OCI-LY7 (cell line): Measurements from ENCODE around the gene EFNA3. TPM values are rescaled to one million over a fixed set of nuclear protein-coding genes. Genes with fewer than 3 reads are reported as not detected.

Experiments used
- BruUV-seq: library from RNA; stranded (reverse); fragments of 400-500 nt; replicated peaks from 2 replicates; lab custom pipeline; 2021; lab: Mats Ljungman, UMichigan
- CTCF ChIA-PET: fragments of 300-600 bp; sonication (Branson Sonifier 250); formaldehyde crosslinking; loops from one replicate; lab custom pipeline; 2022; ENCODE audit warnings: antibody characterized with exemption; ENCODE audit not compliant: unreplicated experiment; lab: Charles Lee
- POLR2A ChIA-PET: fragments of 300-600 bp; sonication (Branson Sonifier 250); formaldehyde crosslinking; loops from one replicate; lab custom pipeline; 2022; ENCODE audit warnings: antibody characterized with exemption; lab: Charles Lee
- DNase-seq: peaks from one replicate; pipeline ENCODE4 v3.0.0-alpha.2; 2015; ENCODE audit warnings: low spot score
- H2AFZ ChIP-seq: fragments of 200-600 bp; sonication (generic), shearing (Covaris generic); 2 replicates; pipeline ENCODE4 v1.6.1; 2014; ENCODE audit warnings: mild to moderate bottlenecking, antibody characterized with exemption, low read length, moderate library complexity
- H3K27ac ChIP-seq: fragments of 200-600 bp; sonication (generic); 2 replicates; pipeline ENCODE4 v1.5.1; 2014; ENCODE audit warnings: mixed run types, low read depth, mild to moderate bottlenecking, moderate library complexity, low read length, inconsistent platforms; ENCODE audit not compliant: poor library complexity, severe bottlenecking
- H3K36me3 ChIP-seq: fragments of 200-600 bp; sonication (generic); 2 replicates; pipeline ENCODE4 v1.6.1; 2014; ENCODE audit warnings: mild to moderate bottlenecking, antibody characterized with exemption, low read length, moderate library complexity, mixed read lengths; ENCODE audit not compliant: insufficient read depth
- H3K4me1 ChIP-seq: fragments of 200-600 bp; sonication (generic); 2 replicates; pipeline ENCODE4 v1.5.1; 2014; ENCODE audit warnings: mild to moderate bottlenecking, low read length; ENCODE audit not compliant: insufficient read depth, poor library complexity, severe bottlenecking
- H3K4me2 ChIP-seq: fragments of 200-600 bp; sonication (generic); 2 replicates; pipeline ENCODE4 v1.6.1; 2014; ENCODE audit warnings: mild to moderate bottlenecking, low read length
- H3K4me3 ChIP-seq: fragments of 200-600 bp; sonication (generic); 2 replicates; pipeline ENCODE4 v1.5.1; 2014; ENCODE audit warnings: mild to moderate bottlenecking, low read depth, low read length; ENCODE audit not compliant: poor library complexity, severe bottlenecking
- H3K79me2 ChIP-seq: fragments of 200-600 bp; sonication (generic); 2 replicates; pipeline ENCODE4 v1.6.1; 2016; ENCODE audit warnings: low read depth, mild to moderate bottlenecking, low read length, moderate library complexity, mixed read lengths; ENCODE audit not compliant: insufficient read depth
- H3K9me2 ChIP-seq: fragments of 200-600 bp; sonication (generic); 2 replicates; pipeline ENCODE4 v1.6.1; 2016; ENCODE audit warnings: mild to moderate bottlenecking, low read length, mixed read lengths; ENCODE audit not compliant: insufficient read depth
- H3K9me3 ChIP-seq: fragments of 200-600 bp; sonication (generic); 2 replicates; pipeline ENCODE4 v1.6.1; 2014; ENCODE audit warnings: mild to moderate bottlenecking, mixed run types, low read length, mixed read lengths
- H4K20me1 ChIP-seq: fragments of 200-600 bp; sonication (generic); 2 replicates; pipeline ENCODE4 v1.6.1; 2014; ENCODE audit warnings: mild to moderate bottlenecking, antibody characterized with exemption, low read length, moderate library complexity, mixed read lengths; ENCODE audit not compliant: insufficient read depth
- EZH2phosphoT487 ChIP-seq: fragments of 200-600 bp; sonication (generic); IDR thresholded peaks from 2 replicates; pipeline ENCODE4 v1.6.1; 2018; ENCODE audit warnings: low read depth, borderline replicate concordance, mild to moderate bottlenecking, mixed run types, antibody characterized with exemption, low read length, moderate library complexity, mixed read lengths
- intact Hi-C: fragments of 100-400 bp; cut with micrococcal nuclease; formaldehyde crosslinking; loops from one replicate; pipeline ENCODE4 v1.10.0; 2022; ENCODE audit not compliant: unreplicated experiment
- total RNA-seq, 2 experiments: library from RNA; depleted of rRNA in 1 of 2; stranded (reverse); fragments of >200 nt in 1 of 2; shearing (Covaris generic) in 1 of 2; gene quantifications; 2 replicates each; pipeline ENCODE4 v1.2.3, GENCODE V29; 2014 to 2022
- TF ChIP-seq, protein P1 (sequence below): fragments of 200-600 bp; sonication (generic); conservative IDR thresholded peaks from 2 replicates; pipeline ENCODE4 v1.5.1; 2014; ENCODE audit warnings: mild to moderate bottlenecking, antibody characterized with exemption, low read length, moderate library complexity, mixed read lengths

The EFNA3 gene
- total RNA-seq, 2 experiments from 2014 or later: 6.7 to 10.8 TPM

DNA sequence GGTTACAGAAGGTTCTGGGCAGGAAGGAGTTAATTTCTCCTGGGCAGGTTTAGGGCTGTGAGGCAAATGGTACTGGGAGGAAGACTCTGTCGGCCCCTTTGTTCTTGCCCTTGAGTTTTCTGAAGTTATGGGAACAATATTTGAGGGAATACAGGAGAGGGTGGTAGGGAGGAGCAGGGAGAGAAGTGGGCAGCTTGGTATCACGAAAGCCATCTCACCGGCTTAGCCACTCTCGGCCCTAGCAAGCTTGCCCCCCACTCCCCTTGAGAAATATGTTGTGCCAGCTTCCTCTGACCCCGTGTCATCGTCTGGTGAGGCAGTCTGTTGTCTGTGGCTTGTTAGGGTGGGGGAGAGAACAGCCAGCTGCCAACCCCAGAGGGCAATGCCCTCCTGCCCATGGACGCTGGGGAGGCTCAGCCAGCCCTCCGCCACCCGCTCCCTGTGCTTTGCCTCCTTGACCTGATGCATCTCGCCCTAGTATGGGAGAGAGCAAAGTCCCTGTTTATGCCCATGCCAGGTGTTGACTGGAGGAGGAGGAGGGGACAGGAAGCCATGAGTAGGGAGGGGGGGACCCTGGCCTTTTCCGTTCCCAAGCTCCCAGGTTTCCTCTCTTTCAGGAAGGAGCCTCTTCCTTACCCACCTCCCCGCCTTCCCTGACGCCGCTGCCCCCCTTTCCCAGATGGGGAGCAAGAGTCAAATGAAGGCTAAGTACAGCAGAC, 50.3 kb downstream of the EFNA3 start:
- TF ChIP-seq, protein P1, sequence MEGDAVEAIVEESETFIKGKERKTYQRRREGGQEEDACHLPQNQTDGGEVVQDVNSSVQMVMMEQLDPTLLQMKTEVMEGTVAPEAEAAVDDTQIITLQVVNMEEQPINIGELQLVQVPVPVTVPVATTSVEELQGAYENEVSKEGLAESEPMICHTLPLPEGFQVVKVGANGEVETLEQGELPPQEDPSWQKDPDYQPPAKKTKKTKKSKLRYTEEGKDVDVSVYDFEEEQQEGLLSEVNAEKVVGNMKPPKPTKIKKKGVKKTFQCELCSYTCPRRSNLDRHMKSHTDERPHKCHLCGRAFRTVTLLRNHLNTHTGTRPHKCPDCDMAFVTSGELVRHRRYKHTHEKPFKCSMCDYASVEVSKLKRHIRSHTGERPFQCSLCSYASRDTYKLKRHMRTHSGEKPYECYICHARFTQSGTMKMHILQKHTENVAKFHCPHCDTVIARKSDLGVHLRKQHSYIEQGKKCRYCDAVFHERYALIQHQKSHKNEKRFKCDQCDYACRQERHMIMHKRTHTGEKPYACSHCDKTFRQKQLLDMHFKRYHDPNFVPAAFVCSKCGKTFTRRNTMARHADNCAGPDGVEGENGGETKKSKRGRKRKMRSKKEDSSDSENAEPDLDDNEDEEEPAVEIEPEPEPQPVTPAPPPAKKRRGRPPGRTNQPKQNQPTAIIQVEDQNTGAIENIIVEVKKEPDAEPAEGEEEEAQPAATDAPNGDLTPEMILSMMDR: no peak
- no peak for TF ChIP-seq EZH2phosphoT487
- H3K4me1 ChIP-seq: peaks cover 4% of the 10 kb centered on the region
- H3K4me2 ChIP-seq: no peak overlapping the region
- no peaks in the 10 kb centered on the region for H3K79me2 ChIP-seq
- CTCF ChIA-PET: no interaction called here
- intact Hi-C loops: no loop called here
- H3K4me3 ChIP-seq: no peak overlapping the region
- H3K9me3 ChIP-seq: no peaks in the 10 kb centered on the region
- BruUV-seq: no TSS peak
- H3K36me3 ChIP-seq: no peaks in the 10 kb centered on the region
- H4K20me1 ChIP-seq: no peaks in the 10 kb centered on the region
- DNase-seq: no peak
- H2AFZ ChIP-seq: no peak overlapping the region
- H3K27ac ChIP-seq: no peak overlapping the region
- H3K9me2 ChIP-seq: no peaks in the 10 kb centered on the region
- POLR2A ChIA-PET: no interaction called here

DNA sequence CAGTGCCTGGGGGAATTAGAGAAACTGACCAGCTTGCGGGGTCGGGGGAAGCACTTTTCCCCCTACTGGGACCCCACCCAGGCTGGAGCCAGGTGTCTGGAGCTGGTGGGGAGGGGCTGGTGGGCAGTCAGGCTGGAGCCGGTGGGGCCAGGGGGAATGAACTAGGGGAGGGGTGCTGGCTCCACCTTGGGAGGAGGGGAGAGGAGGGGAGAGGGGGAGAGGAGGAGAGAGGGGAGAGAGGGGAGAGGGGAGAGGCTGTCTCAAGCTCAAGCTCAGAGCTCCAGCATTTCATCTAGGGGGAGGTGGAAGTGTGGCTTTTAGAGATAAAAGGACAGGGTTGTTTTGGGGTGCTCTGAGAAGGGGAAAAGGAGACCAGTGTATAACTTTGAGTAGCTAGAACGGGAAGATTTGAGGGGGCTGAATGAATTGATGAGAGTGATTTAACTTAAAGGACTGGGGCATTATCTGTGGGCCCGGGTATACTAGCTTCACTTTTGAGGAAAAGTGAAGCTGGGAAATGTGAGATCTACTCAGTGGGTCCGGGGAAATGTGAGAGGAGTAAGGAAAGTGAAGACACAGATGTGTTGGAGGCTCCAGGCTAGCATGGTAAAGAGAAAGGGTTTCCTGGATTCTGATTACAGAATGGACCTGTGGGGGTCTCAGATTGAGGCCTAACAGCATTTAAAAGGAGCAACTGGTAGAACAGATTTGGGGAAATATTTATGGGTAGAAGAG, 51.8 kb downstream of the EFNA3 start:
- no peak overlapping the region for H3K4me2 ChIP-seq

More for the DNA sequence above, 51.8 kb downstream of the EFNA3 start:
- CTCF ChIA-PET: no interaction called here
- no peak for TF ChIP-seq EZH2phosphoT487
- TF ChIP-seq, protein P1: no peak
- Histone ChIP-seq H3K79me2 (no peaks in the 10 kb centered on the region; the same call in 1 of the 2 replicates), H3K9me3 (no peaks in the 10 kb centered on the region), H3K4me1 (peaks cover 12% of the 10 kb centered on the region), H3K4me3 (no peak overlapping the region), H3K9me2 (no peaks in the 10 kb centered on the region), H2AFZ (no peak overlapping the region), H3K36me3 (no peaks in the 10 kb centered on the region), H3K27ac (no peak overlapping the region), H4K20me1 (no peaks in the 10 kb centered on the region)
- no TSS peak for BruUV-seq
- DNase-seq: no peak
- POLR2A ChIA-PET: no interaction called here
- intact Hi-C loops: no loop called here
